HFF-Myc (cell line): Measurements from ENCODE around the gene CCNQ.

Experiments
- DNase-seq: peaks from one replicate; pipeline ENCODE4 v3.0.0-alpha.2; 2011; ENCODE audit warnings: low read depth; ENCODE audit errors: extremely low read depth
- H3K4me3 ChIP-seq: replicated peaks from 2 replicates; pipeline ENCODE4 v1.5.1; 2011; ENCODE audit warnings: low read depth, mild to moderate bottlenecking, control low read depth, low read length
- CTCF ChIP-seq: IDR thresholded peaks from 2 replicates; pipeline ENCODE4 v1.5.1; 2012; ENCODE audit warnings: mild to moderate bottlenecking, low read depth, low read length, control low read depth; ENCODE audit errors: missing control alignments

CCNQ gene

GRCh38 chrX:153562546-153562945 is 36.4 kb downstream of the CCNQ start:
- DNase-seq, result no peak
- TF ChIP-seq CTCF, result no peak
- no peak overlapping the region for H3K4me3 ChIP-seq

- no peak for TF ChIP-seq CTCF
- DNase-seq, result no peak
- no peak overlapping the region for H3K4me3 ChIP-seq
Observed at GRCh38 chrX:153561337-153561736, 37.6 kb downstream of the CCNQ start.

- no peak for TF ChIP-seq CTCF
- no peak overlapping the region for H3K4me3 ChIP-seq
- DNase-seq, result no peak
Observed at GRCh38 chrX:153560466-153560865, 38.5 kb downstream of the CCNQ start.

- DNase-seq, result no peak
- no peak for TF ChIP-seq CTCF
- no peak overlapping the region for H3K4me3 ChIP-seq
Observed at GRCh38 chrX:153560000-153560399, 38.9 kb downstream of the CCNQ start.

GRCh38 chrX:153557618-153558355 is 41.2 kb downstream of the CCNQ start:
- no peak for TF ChIP-seq CTCF
- H3K4me3 ChIP-seq, result no peak overlapping the region
- DNase-seq, result no peak

GRCh38 chrX:153556767-153557166 is 42.2 kb downstream of the CCNQ start:
- DNase-seq, result no peak
- TF ChIP-seq CTCF, result no peak
- H3K4me3 ChIP-seq, result no peak overlapping the region
